Astrocyte (in vitro differentiated cells and primary cell): Measurements from ENCODE around the gene UGCG. TPM values are rescaled to one million over a fixed set of nuclear protein-coding genes. Genes with fewer than 3 reads are reported as not detected.

Source experiments
- DNase-seq: peaks from one replicate; pipeline ENCODE4 v3.0.0-alpha.2; 2010; ENCODE audit warnings: low read depth
- FAIRE-seq: peaks from 2 replicates; lab custom pipeline; 2011; peaks lifted over from hg19 to GRCh38; lab: Jason Lieb, UNC
- H2AFZ ChIP-seq: 2 replicates; pipeline ENCODE4 v1.6.0; 2012; ENCODE audit warnings: low read depth, low read length, inconsistent platforms
- H3K27ac ChIP-seq: 2 replicates; pipeline ENCODE4 v1.5.1; 2011; ENCODE audit warnings: low read depth, low read length, inconsistent platforms
- H3K27me3 ChIP-seq: 2 replicates; pipeline ENCODE4 v1.6.0; 2011; ENCODE audit warnings: low read length, inconsistent platforms; ENCODE audit not compliant: insufficient read depth
- H3K36me3 ChIP-seq: 2 replicates; pipeline ENCODE4 v1.5.1; 2011; ENCODE audit warnings: low read length, inconsistent platforms; ENCODE audit not compliant: insufficient read depth
- H3K4me1 ChIP-seq: 2 replicates; pipeline ENCODE4 v1.5.1; 2011; ENCODE audit warnings: low read length, inconsistent platforms; ENCODE audit not compliant: insufficient read depth
- H3K4me2 ChIP-seq: 2 replicates; pipeline ENCODE4 v1.6.0; 2012; ENCODE audit warnings: low read length, inconsistent platforms
- H3K4me3 ChIP-seq: 2 replicates; pipeline ENCODE4 v1.5.1; 2011; ENCODE audit warnings: low read depth, mild to moderate bottlenecking, low read length, inconsistent platforms; ENCODE audit not compliant: insufficient read depth
- H3K79me2 ChIP-seq: 2 replicates; pipeline ENCODE4 v1.6.0; 2012; ENCODE audit warnings: mild to moderate bottlenecking, low read length, inconsistent platforms; ENCODE audit not compliant: insufficient read depth
- H3K9ac ChIP-seq: 2 replicates; pipeline ENCODE4 v1.6.0; 2012; ENCODE audit warnings: mild to moderate bottlenecking, low read length, inconsistent platforms
- H3K9me3 ChIP-seq: 2 replicates; pipeline ENCODE4 v1.5.1; 2012; ENCODE audit warnings: low read depth, mild to moderate bottlenecking, low read length, inconsistent platforms; ENCODE audit not compliant: insufficient read depth
- H4K20me1 ChIP-seq: 2 replicates; pipeline ENCODE4 v1.6.0; 2012; ENCODE audit warnings: low read length, inconsistent platforms; ENCODE audit not compliant: insufficient read depth
- H3K27ac Mint-ChIP-seq: one replicate; pipeline ENCODE4 v1.8.0; 2021; ENCODE audit warnings: mild to moderate bottlenecking, mixed read lengths; ENCODE audit not compliant: unreplicated experiment
- H3K27me3 Mint-ChIP-seq: one replicate; pipeline ENCODE4 v1.8.0; 2021; ENCODE audit warnings: low read depth, mixed read lengths; ENCODE audit not compliant: unreplicated experiment
- H3K36me3 Mint-ChIP-seq: one replicate; pipeline ENCODE4 v1.8.0; 2021; ENCODE audit warnings: low read depth, mixed read lengths; ENCODE audit not compliant: unreplicated experiment
- H3K4me1 Mint-ChIP-seq: one replicate; pipeline ENCODE4 v1.8.0; 2021; ENCODE audit warnings: low read depth, mixed read lengths; ENCODE audit not compliant: unreplicated experiment
- H3K4me3 Mint-ChIP-seq: one replicate; pipeline ENCODE4 v1.8.0; 2021; ENCODE audit warnings: mild to moderate bottlenecking, moderate library complexity, mixed read lengths; ENCODE audit not compliant: unreplicated experiment
- H3K9me3 Mint-ChIP-seq: one replicate; pipeline ENCODE4 v1.8.0; 2021; ENCODE audit warnings: mild to moderate bottlenecking, mixed read lengths; ENCODE audit not compliant: unreplicated experiment
- EZH2 ChIP-seq: IDR thresholded peaks from 2 replicates; pipeline ENCODE4 v1.6.1; 2012; ENCODE audit warnings: mild to moderate bottlenecking, low read length, inconsistent platforms; ENCODE audit not compliant: insufficient read depth
- total RNA-seq: library from RNA; stranded (reverse); gene quantifications from 2 replicates; pipeline ENCODE4 v1.2.1, GENCODE V29; 2021
- TF ChIP-seq, protein P1 (sequence below): IDR thresholded peaks from 2 replicates; pipeline ENCODE4 v1.5.1; 2011; ENCODE audit warnings: low read depth, mild to moderate bottlenecking, inconsistent platforms, low read length, moderate library complexity; ENCODE audit not compliant: insufficient read depth

UGCG gene
- total RNA-seq, 1 donor from 2014 or later = 166 TPM

DNA sequence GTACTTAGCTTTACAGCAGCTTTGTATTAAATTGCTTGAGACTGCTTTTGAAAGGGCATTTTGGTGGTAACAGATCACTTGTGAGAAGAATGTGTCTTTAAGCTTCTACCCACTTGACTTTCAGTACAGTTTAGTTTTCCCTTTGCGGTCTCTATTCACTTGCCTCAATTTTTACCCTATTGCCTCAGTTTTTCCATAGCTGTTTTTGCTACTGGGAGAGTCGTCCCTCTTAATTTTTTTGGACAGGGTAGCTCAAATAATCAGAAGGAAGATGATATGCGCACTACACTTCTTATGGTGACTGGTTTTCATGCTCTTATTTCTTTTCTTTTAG is 18.8 kb downstream of the UGCG start:
- H3K4me1 Mint-ChIP-seq = peaks cover 31% of the 10 kb centered on the region
- no peak overlapping the region for H2AFZ ChIP-seq
- no peak overlapping the region for H3K9ac ChIP-seq
- H3K4me1 ChIP-seq = no peaks in the 10 kb centered on the region
- peaks cover 82% of the 10 kb centered on the region for H4K20me1 ChIP-seq
- H3K4me2 ChIP-seq = no peak overlapping the region
- H3K27me3 ChIP-seq = no peaks in the 10 kb centered on the region
- H3K9me3 ChIP-seq = no peaks in the 10 kb centered on the region
- H3K4me3 Mint-ChIP-seq = peak overlapping the region; percentile 55
- no peak for DNase-seq
- H3K79me2 ChIP-seq = peaks cover 99% of the 10 kb centered on the region
- no peaks in the 10 kb centered on the region for H3K27me3 Mint-ChIP-seq
- H3K36me3 Mint-ChIP-seq = peaks cover 10% of the 10 kb centered on the region
- no peak for FAIRE-seq
- H3K9me3 Mint-ChIP-seq = no peaks in the 10 kb centered on the region
- no peak overlapping the region for H3K4me3 ChIP-seq
- no peak overlapping the region for H3K27ac ChIP-seq
- H3K27ac Mint-ChIP-seq = no peak overlapping the region
- H3K36me3 ChIP-seq = peaks cover 13% of the 10 kb centered on the region
- TF ChIP-seq EZH2 = no peak
- TF ChIP-seq, protein P1, sequence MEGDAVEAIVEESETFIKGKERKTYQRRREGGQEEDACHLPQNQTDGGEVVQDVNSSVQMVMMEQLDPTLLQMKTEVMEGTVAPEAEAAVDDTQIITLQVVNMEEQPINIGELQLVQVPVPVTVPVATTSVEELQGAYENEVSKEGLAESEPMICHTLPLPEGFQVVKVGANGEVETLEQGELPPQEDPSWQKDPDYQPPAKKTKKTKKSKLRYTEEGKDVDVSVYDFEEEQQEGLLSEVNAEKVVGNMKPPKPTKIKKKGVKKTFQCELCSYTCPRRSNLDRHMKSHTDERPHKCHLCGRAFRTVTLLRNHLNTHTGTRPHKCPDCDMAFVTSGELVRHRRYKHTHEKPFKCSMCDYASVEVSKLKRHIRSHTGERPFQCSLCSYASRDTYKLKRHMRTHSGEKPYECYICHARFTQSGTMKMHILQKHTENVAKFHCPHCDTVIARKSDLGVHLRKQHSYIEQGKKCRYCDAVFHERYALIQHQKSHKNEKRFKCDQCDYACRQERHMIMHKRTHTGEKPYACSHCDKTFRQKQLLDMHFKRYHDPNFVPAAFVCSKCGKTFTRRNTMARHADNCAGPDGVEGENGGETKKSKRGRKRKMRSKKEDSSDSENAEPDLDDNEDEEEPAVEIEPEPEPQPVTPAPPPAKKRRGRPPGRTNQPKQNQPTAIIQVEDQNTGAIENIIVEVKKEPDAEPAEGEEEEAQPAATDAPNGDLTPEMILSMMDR = no peak

DNA sequence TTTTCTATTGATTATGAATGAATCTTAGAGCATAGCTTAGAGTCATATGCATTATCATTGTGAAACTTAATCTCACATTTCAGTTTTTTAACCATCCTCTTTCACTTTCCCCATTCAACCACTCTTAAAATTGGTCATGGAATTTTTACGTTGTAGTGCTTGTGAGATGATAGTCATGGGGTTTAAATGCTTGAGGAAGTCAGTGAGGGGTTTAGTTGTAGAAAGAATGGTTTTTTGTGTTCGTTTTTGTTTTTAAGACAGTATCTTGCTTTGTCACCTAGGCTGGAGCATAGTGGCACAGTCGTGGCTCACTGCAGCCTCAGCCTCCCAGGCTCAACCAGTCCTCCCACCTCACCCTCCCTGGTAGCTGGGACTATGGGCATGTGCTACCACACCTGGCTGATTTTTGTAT is 19.6 kb downstream of the UGCG start:
- Mint-ChIP-seq H3K4me1 (peaks cover 25% of the 10 kb centered on the region), H3K27me3 (no peaks in the 10 kb centered on the region), H3K27ac (no peak overlapping the region), H3K4me3 (peak overlapping the region; percentile 11), H3K36me3 (peaks cover 10% of the 10 kb centered on the region), H3K9me3 (no peaks in the 10 kb centered on the region)
- no peaks in the 10 kb centered on the region for H3K4me1 ChIP-seq
- H3K9ac ChIP-seq = no peak overlapping the region
- H3K27me3 ChIP-seq = no peaks in the 10 kb centered on the region
- H3K27ac ChIP-seq = no peak overlapping the region
- TF ChIP-seq, protein P1 = no peak
- no peak for TF ChIP-seq EZH2
- H3K4me3 ChIP-seq = no peak overlapping the region
- no peak overlapping the region for H3K4me2 ChIP-seq
- H3K79me2 ChIP-seq = peaks cover 99% of the 10 kb centered on the region
- H3K36me3 ChIP-seq = peaks cover 18% of the 10 kb centered on the region
- H3K9me3 ChIP-seq = no peaks in the 10 kb centered on the region
- DNase-seq (no peak), FAIRE-seq (no peak)
- H4K20me1 ChIP-seq = peaks cover 82% of the 10 kb centered on the region
- H2AFZ ChIP-seq = no peak overlapping the region

DNA sequence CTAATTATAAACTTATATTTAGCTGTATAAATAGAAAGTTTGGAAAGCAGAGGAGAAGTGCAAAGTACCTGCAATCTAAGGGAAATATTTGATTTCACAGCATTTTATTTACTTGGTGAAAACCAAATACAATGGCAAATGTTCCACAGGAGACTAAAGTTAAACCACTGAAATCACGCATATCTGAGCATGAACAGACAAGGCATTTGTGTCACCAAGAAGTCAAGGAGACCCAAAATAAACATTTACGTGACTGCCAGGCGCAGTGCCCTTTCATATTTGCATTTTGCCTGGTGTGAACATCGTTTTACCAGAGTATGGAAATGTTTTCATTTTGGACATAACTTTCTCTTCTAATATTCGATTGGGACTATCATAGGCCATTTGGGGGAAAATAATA is 20.6 kb downstream of the UGCG start:
- Histone ChIP-seq H3K36me3 (peaks cover 19% of the 10 kb centered on the region), H4K20me1 (peaks cover 76% of the 10 kb centered on the region), H3K9me3 (no peaks in the 10 kb centered on the region), H3K4me1 (no peaks in the 10 kb centered on the region), H3K27ac (no peak overlapping the region), H3K79me2 (peaks cover 99% of the 10 kb centered on the region), H3K9ac (no peak overlapping the region), H3K4me2 (no peak overlapping the region), H2AFZ (no peak overlapping the region), H3K27me3 (no peaks in the 10 kb centered on the region), H3K4me3 (no peak overlapping the region)
- TF ChIP-seq, protein P1 = no peak
- no peak for TF ChIP-seq EZH2
- Mint-ChIP-seq H3K4me1 (peaks cover 25% of the 10 kb centered on the region), H3K9me3 (no peaks in the 10 kb centered on the region), H3K27ac (no peak overlapping the region), H3K36me3 (peaks cover 10% of the 10 kb centered on the region), H3K4me3 (no peak overlapping the region), H3K27me3 (no peaks in the 10 kb centered on the region)
- no peak for FAIRE-seq
- DNase-seq = no peak
